Neural cell (in vitro differentiated cells): ENCODE results near the gene ZNF516. TPM values are rescaled to one million over a fixed set of nuclear protein-coding genes. Genes with fewer than 3 reads are reported as not detected.

Experiments
- H2AFZ ChIP-seq: fragments of 200-600, 300-800 bp; sonication (generic), shearing (Covaris generic); 2 replicates; pipeline ENCODE4 v1.6.0; 2014; ENCODE audit warnings: low read depth, mild to moderate bottlenecking, antibody characterized with exemption, low read length, moderate library complexity
- H3F3A ChIP-seq: fragments of 200-600 bp; shearing (Covaris generic); 2 replicates; pipeline ENCODE4 v1.6.1; 2016; ENCODE audit warnings: mild to moderate bottlenecking, moderate library complexity, mixed read lengths, antibody characterized with exemption, low read length; ENCODE audit not compliant: insufficient read depth, poor library complexity, severe bottlenecking
- H3K27ac ChIP-seq: fragments of 200-600, 300-800 bp; sonication (generic), shearing (Covaris generic); 2 replicates; pipeline ENCODE4 v1.5.1; 2014; ENCODE audit warnings: mild to moderate bottlenecking, low read length, moderate library complexity
- H3K27me3 ChIP-seq: fragments of 300-800, 200-600 bp; sonication (generic), shearing (Covaris generic); 2 replicates; pipeline ENCODE4 v1.6.0; 2014; ENCODE audit warnings: mild to moderate bottlenecking, low read depth, low read length, moderate library complexity; ENCODE audit not compliant: insufficient read depth
- H3K36me3 ChIP-seq: fragments of 300-800, 200-600 bp; sonication (generic), shearing (Covaris generic); 2 replicates; pipeline ENCODE4 v1.5.1; 2014; ENCODE audit warnings: mild to moderate bottlenecking, antibody characterized with exemption, low read length, moderate library complexity; ENCODE audit not compliant: insufficient read depth
- H3K4me2 ChIP-seq: fragments of 300-800, 200-600 bp; sonication (generic), shearing (Covaris generic); 2 replicates; pipeline ENCODE4 v1.6.0; 2014; ENCODE audit warnings: mild to moderate bottlenecking, low read length
- H3K4me3 ChIP-seq: fragments of 300-800, 200-600 bp; sonication (generic), shearing (Covaris generic); 2 replicates; pipeline ENCODE4 v1.5.1; 2014; ENCODE audit warnings: mild to moderate bottlenecking, low read length, moderate library complexity
- H3K79me2 ChIP-seq: fragments of 200-600 bp; shearing (Covaris generic); replicated peaks from 2 replicates; pipeline ENCODE4 v1.6.0; 2014; ENCODE audit warnings: mild to moderate bottlenecking, low read length, moderate library complexity; ENCODE audit not compliant: insufficient read depth
- H3K9ac ChIP-seq: fragments of 300-800, 200-600 bp; sonication (generic), shearing (Covaris generic); 2 replicates; pipeline ENCODE4 v1.6.1; 2016; ENCODE audit warnings: mild to moderate bottlenecking, low read length, mixed read lengths
- H3K9me2 ChIP-seq: fragments of 200-600 bp; shearing (Covaris generic); 2 replicates; pipeline ENCODE4 v1.6.1; 2016; ENCODE audit warnings: mild to moderate bottlenecking, low read length, mixed read lengths; ENCODE audit not compliant: insufficient read depth
- H3K9me3 ChIP-seq: fragments of 200-600, 300-800 bp; sonication (generic), shearing (Covaris generic); 2 replicates; pipeline ENCODE4 v1.6.1; 2016; ENCODE audit warnings: mild to moderate bottlenecking, mixed run types, low read length, moderate library complexity, mixed read lengths
- H4K20me1 ChIP-seq: fragments of 200-600 bp; shearing (Covaris generic); 2 replicates; pipeline ENCODE4 v1.6.1; 2016; ENCODE audit warnings: mild to moderate bottlenecking, mixed run types; ENCODE audit not compliant: insufficient read depth
- EP300 ChIP-seq: fragments of 450-650 bp; conservative IDR thresholded peaks from 2 replicates; pipeline ENCODE4 v1.6.1; 2014; ENCODE audit warnings: antibody characterized with exemption, mild to moderate bottlenecking, moderate library complexity; ENCODE audit not compliant: poor library complexity, severe bottlenecking
- EZH2 ChIP-seq: fragments of 200-600, 300-800 bp; shearing (Covaris generic), sonication (generic); IDR thresholded peaks from 2 replicates; pipeline ENCODE4 v1.6.1; 2014; ENCODE audit warnings: antibody characterized with exemption, low read length, borderline replicate concordance, mild to moderate bottlenecking; ENCODE audit not compliant: insufficient read depth, poor library complexity, severe bottlenecking
- MXI1 ChIP-seq: fragments of 450-650 bp; conservative IDR thresholded peaks from 2 replicates; pipeline ENCODE4 v1.6.1; 2014; ENCODE audit warnings: antibody characterized with exemption, mild to moderate bottlenecking; ENCODE audit not compliant: poor library complexity, severe bottlenecking
- POLR2AphosphoS5 ChIP-seq: IDR thresholded peaks from 2 replicates; pipeline ENCODE4 v1.6.1; 2012
- RAD21 ChIP-seq: fragments of 450-650 bp; conservative IDR thresholded peaks from 2 replicates; pipeline ENCODE4 v1.6.1; 2014; ENCODE audit warnings: antibody characterized with exemption, mild to moderate bottlenecking, moderate library complexity
- SMC3 ChIP-seq: fragments of 450-650 bp; conservative IDR thresholded peaks from 2 replicates; pipeline ENCODE4 v1.6.1; 2014; ENCODE audit warnings: antibody characterized with exemption, mild to moderate bottlenecking, moderate library complexity; ENCODE audit not compliant: poor library complexity
- TAF1 ChIP-seq: IDR thresholded peaks from 2 replicates; pipeline ENCODE4 v1.6.1; 2012; ENCODE audit warnings: low read depth
- polyA plus RNA-seq: library from polyadenylated mRNA; depleted of rRNA; stranded (reverse); fragments of >200 nt; gene quantifications from 2 replicates; pipeline ENCODE4 v1.2.3, GENCODE V29; 2014
- TF ChIP-seq, protein P1 (sequence below): fragments of 450-650 bp; IDR thresholded peaks from 2 replicates; pipeline ENCODE4 v1.5.1; 2014; ENCODE audit warnings: antibody characterized with exemption, mild to moderate bottlenecking, moderate library complexity; ENCODE audit not compliant: poor library complexity, severe bottlenecking
- TF ChIP-seq, protein P2 (sequence below): IDR thresholded peaks from 2 replicates; pipeline ENCODE4 v1.6.1; 2012; ENCODE audit warnings: borderline replicate concordance

The ZNF516 gene
- polyA plus RNA-seq, 1 donor from 2014 or later: 11.5 TPM

DNA sequence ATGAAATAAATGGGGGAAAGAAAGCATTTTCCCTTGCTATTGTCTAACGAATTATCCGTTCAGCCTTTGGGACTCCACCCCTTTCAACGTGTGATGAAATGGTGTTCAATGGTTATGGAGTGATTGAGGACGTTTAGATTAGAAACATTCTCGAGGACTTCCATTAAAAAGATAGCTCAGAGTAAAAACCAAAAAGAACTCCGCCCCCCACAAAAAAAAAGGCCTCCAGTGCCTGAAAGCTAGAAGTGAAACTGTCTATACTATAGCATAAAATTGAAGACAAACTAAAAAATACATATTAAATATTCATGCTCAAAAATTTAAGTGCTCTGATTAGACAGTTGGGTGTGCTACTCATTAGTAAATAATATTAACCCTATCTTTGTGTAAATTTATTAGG, 3.0 kb upstream of the ZNF516 start:
- H3K9ac ChIP-seq: no peak overlapping the region
- H3K27ac ChIP-seq: no peak overlapping the region
- H2AFZ ChIP-seq: no peak overlapping the region
- H3K4me2 ChIP-seq: no peak overlapping the region
- TF ChIP-seq RAD21 (no peak), EZH2 (no peak), EP300 (no peak), TAF1 (no peak), POLR2AphosphoS5 (no peak), MXI1 (no peak), SMC3 (no peak)
- TF ChIP-seq, protein P1, sequence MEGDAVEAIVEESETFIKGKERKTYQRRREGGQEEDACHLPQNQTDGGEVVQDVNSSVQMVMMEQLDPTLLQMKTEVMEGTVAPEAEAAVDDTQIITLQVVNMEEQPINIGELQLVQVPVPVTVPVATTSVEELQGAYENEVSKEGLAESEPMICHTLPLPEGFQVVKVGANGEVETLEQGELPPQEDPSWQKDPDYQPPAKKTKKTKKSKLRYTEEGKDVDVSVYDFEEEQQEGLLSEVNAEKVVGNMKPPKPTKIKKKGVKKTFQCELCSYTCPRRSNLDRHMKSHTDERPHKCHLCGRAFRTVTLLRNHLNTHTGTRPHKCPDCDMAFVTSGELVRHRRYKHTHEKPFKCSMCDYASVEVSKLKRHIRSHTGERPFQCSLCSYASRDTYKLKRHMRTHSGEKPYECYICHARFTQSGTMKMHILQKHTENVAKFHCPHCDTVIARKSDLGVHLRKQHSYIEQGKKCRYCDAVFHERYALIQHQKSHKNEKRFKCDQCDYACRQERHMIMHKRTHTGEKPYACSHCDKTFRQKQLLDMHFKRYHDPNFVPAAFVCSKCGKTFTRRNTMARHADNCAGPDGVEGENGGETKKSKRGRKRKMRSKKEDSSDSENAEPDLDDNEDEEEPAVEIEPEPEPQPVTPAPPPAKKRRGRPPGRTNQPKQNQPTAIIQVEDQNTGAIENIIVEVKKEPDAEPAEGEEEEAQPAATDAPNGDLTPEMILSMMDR: no peak
- TF ChIP-seq, protein P2, sequence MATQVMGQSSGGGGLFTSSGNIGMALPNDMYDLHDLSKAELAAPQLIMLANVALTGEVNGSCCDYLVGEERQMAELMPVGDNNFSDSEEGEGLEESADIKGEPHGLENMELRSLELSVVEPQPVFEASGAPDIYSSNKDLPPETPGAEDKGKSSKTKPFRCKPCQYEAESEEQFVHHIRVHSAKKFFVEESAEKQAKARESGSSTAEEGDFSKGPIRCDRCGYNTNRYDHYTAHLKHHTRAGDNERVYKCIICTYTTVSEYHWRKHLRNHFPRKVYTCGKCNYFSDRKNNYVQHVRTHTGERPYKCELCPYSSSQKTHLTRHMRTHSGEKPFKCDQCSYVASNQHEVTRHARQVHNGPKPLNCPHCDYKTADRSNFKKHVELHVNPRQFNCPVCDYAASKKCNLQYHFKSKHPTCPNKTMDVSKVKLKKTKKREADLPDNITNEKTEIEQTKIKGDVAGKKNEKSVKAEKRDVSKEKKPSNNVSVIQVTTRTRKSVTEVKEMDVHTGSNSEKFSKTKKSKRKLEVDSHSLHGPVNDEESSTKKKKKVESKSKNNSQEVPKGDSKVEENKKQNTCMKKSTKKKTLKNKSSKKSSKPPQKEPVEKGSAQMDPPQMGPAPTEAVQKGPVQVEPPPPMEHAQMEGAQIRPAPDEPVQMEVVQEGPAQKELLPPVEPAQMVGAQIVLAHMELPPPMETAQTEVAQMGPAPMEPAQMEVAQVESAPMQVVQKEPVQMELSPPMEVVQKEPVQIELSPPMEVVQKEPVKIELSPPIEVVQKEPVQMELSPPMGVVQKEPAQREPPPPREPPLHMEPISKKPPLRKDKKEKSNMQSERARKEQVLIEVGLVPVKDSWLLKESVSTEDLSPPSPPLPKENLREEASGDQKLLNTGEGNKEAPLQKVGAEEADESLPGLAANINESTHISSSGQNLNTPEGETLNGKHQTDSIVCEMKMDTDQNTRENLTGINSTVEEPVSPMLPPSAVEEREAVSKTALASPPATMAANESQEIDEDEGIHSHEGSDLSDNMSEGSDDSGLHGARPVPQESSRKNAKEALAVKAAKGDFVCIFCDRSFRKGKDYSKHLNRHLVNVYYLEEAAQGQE: no peak
- H3K9me3 ChIP-seq: no peaks in the 10 kb centered on the region
- peaks cover 6% of the 10 kb centered on the region for H3K79me2 ChIP-seq
- H3F3A ChIP-seq: no peaks in the 10 kb centered on the region
- no peaks in the 10 kb centered on the region for H4K20me1 ChIP-seq
- no peaks in the 10 kb centered on the region for H3K36me3 ChIP-seq
- no peaks in the 10 kb centered on the region for H3K27me3 ChIP-seq
- H3K4me3 ChIP-seq: no peak overlapping the region
- H3K9me2 ChIP-seq: no peaks in the 10 kb centered on the region

- Histone ChIP-seq H3K27ac (no peak overlapping the region), H3K27me3 (no peaks in the 10 kb centered on the region), H3K9me2 (no peaks in the 10 kb centered on the region), H2AFZ (no peak overlapping the region), H3K9ac (no peak overlapping the region), H3F3A (peaks cover 4% of the 10 kb centered on the region), H3K36me3 (no peaks in the 10 kb centered on the region), H3K4me2 (no peak overlapping the region), H3K79me2 (peaks cover 6% of the 10 kb centered on the region), H3K9me3 (no peaks in the 10 kb centered on the region), H3K4me3 (no peak overlapping the region), H4K20me1 (no peaks in the 10 kb centered on the region)
- TF ChIP-seq EZH2 (no peak), EP300 (no peak), POLR2AphosphoS5 (no peak), MXI1 (no peak), RAD21 (no peak), SMC3 (no peak), TAF1 (no peak)
- TF ChIP-seq, protein P2: no peak
- TF ChIP-seq, protein P1: no peak
These were observed 2.0 kb upstream of the ZNF516 start for GRCh38 chr18:76497021-76497420.
